Endometrial microvascular endothelial cells (primary cell): ENCODE results near the gene BBS5. TPM values are rescaled to one million over a fixed set of nuclear protein-coding genes. Genes with fewer than 3 reads are reported as not detected.
"Not testable (repeated sequence)": the region's sequence is repeated elsewhere in the genome, so short reads cannot be mapped to it uniquely, and the experiment has no call there.

Experiments used
- in situ Hi-C: cut with HindIII; loops from 2 replicates; pipeline ENCODE4 v1.10.0; 2017; ENCODE audit warnings: low sequenced_read_pairs, low pct_unique_long_range_greater_than_20kb; ENCODE audit errors: inconsistent ontology term
- total RNA-seq: library from RNA; depleted of rRNA; stranded (reverse); fragments of >200 nt; gene quantifications from one replicate; pipeline ENCODE4 v1.2.3, GENCODE V29; 2015; ENCODE audit errors: inconsistent ontology term

The BBS5 gene
- 3.1 TPM for total RNA-seq

DNA sequence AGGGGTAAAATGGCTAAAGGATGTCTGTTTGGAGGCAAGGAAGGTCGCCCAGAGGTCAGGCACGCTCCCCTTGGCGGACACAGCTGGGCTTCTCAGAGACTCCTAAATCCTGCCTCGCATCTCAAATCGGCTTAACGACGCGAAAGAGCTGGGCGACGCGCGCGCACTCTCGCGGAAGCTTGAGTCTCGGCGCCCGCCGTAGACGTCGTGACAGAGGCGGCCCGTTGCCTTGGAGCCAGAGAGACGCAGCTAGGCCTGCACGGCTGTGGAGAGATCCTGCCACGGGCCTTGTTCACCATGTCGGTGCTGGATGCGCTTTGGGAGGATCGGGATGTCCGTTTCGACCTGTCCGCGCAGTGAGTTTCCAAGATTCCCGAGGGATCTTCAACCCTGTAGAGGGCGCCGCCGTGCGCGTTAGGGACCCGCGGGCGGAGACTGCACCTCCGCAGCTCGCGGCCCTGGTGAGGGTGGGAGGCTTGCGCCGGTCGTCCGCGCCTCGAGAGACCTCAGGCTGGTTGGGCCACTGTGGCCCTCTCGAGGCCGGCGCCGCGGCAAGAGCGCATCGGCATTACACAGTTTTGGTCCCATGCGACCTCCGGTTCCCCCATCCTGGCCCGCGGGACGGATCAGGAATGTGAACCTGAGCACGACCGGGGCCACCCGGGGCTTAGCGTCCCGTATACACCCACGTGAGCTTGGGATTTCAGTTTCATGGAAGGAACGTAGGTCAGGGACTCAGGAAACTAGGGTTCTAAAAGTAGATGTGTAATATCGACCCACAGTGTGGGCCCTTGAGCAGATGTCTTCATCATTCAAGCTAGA lies at the start of gene BBS5:
TSS of gene BBS5 (plus strand) at position 238 of the 822 bp plus-strand sequence. CDS start at position 298, 60 bp downstream.
- in situ Hi-C loops = no loop called here

GRCh38 chr2:169431772-169432171 lies 47.5 kb upstream of the BBS5 start:
- in situ Hi-C loops = not testable (repeated sequence)

- in situ Hi-C loops = not testable (repeated sequence)
Observed at GRCh38 chr2:169434236-169434635, 45.1 kb upstream of the BBS5 start.

DNA sequence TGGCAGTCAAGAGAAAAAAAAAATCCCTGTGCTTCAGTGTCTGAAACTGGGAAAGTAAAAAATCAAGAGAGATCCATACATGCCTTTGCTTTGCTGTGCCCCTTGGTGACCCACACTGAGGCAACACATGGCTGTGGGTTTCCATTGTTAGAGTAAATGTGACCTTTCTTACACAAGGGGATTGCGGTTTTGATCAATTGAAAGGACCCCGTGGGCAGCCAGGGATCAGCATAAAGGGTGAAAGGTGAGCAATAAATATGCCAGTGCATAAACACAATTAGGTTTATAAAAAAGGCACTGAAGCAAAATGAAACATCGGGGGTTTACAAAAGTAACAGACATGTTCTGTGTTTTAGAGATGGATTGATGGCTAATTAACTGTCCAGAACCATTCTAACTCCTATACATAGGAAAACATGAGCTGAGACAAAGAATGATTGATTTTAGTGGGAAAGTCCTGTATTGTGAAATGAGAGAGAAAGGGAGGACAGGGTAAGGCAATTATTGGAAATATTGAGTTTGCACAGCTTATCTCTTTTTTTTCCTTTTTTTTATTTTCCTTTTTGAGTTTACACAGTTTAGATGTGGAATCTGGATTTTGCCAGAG lies 40.7 kb upstream of the BBS5 start:
- in situ Hi-C loops = no loop called here

- in situ Hi-C loops = no loop called here
Observed at GRCh38 chr2:169439900-169440299, 39.4 kb upstream of the BBS5 start.

DNA sequence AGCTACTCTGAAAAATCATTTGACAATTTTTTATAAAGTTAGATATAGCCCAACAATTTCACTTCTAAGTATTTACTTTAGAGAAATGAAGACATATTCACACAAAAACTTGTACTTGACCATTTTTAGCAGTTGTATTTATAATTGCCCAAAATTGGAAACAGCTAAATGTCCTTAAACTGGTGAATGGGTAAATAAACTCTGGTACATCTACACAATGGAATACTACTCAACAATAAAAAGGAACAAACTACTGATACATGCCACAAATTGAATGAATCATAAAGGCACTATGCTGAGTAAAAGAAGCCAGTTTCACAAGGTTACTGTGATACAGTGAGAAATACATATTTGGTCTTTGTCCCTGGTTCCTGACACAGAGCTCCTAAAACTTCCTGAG lies 32.8 kb upstream of the BBS5 start:
- in situ Hi-C loops = no loop called here

GRCh38 chr2:169448316-169448715 lies 31.0 kb upstream of the BBS5 start:
- in situ Hi-C loops = no loop called here

GRCh38 chr2:169448865-169449264 lies 30.4 kb upstream of the BBS5 start:
- in situ Hi-C loops = no loop called here

DNA sequence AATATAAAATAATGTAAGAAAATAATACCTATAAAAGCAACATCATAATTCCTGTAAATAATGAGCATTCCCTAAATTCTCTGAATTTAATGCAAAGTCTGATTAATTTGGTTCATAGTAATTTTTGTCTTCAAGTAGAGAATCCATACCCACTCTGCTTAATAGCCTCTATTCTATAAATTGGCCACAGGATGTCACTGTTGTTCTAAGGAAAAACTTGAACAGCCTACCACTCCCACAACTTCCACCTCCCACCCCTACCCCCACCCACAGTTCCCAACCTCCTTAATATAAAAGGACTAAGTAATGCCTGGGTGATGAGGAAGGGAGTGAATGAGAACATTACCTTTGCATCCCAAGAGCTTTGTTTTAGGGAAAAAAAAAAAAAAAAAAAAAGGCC lies 27.2 kb upstream of the BBS5 start:
- in situ Hi-C loops = no loop called here

- in situ Hi-C loops = not testable (repeated sequence)
Observed at GRCh38 chr2:169453044-169453443, 26.2 kb upstream of the BBS5 start.

GRCh38 chr2:169461143-169461542 lies 18.2 kb upstream of the BBS5 start:
- in situ Hi-C loops = no loop called here

DNA sequence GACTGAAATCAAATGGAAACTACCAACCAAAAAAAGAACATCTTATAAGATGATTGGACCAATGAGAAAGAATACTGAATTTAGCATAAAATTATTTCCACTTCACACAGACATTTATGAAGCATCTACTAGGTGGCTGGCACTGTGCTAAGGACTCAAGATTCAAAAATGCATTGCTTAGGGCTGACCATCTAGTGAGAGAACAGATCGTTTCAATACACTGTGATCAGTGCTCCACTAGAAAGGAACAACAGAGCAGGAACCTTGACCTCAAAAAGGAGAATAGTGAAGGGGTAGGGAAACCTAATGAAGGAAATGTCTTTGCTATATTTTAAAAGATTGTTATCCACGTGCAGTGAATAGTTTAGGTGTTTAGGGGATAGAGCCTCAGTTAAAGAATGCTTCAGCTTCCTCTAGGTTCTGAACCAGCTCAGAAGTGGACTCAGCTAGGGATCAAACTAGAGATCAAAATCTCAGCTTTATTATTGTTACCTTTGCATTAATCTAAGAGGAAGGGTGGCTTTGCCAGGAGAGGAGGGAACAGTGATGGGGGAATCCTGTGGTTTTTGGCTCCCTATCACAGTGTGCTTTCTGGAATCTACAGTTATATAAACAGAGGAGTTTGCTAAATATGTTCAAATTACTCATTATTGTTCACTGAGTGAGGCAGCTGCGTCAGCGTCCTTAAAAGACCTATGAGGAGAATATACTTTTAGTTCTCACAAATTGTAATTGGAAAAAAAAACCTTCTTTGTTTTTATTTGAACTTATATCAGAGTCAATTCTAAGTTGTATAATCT lies 16.2 kb upstream of the BBS5 start:
- in situ Hi-C loops = no loop called here

GRCh38 chr2:169464466-169464865 lies 14.8 kb upstream of the BBS5 start:
- in situ Hi-C loops = no loop called here

DNA sequence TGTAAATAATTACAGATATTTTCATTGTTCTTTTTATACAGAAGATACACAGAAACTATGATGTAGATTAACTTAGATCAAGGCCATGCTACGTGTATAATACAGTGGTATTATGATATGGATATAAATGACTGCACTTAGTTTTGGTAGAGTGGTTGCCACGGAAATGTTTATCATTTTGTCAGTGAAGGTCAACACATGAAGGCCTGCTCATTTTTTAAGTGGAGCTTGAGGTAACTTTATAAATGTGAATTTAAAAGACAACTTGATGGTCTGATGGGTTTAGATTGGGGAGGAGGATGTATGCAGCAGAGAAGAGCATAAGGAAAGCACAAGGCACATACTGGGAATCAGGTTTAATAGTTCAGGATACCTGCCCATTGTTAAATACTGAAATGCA lies 14.4 kb upstream of the BBS5 start:
- in situ Hi-C loops = no loop called here

- in situ Hi-C loops = no loop called here
Observed at GRCh38 chr2:169468841-169469240, 10.5 kb upstream of the BBS5 start.

DNA sequence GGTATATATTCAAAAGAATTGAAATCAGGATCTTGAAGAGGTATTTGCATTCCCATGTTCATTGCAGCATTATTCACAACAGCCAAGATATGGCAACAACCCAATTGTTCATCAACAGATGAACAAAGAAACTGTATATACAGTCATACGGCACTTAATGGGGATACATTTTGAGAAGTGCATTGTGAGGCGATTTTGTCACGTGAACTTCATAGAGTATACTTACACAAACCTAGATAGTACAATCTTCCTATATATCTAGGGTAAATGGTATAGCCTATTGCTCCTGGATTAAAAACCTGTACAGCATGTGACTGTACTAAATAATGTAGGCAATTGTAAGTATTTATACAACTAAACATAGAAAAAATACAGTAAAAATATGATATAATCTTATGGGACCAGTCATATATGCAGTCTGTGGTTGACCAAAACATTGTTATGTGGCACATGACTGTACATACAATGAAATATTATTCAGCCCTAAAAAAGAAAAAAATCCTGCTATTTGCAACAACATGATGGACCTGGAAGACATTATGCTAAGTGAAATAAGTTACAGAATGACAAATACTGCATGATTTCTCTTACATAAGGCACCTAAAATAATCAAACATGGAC lies 9.2 kb upstream of the BBS5 start:
- in situ Hi-C loops = no loop called here

- in situ Hi-C loops = no loop called here
Observed at GRCh38 chr2:169472249-169472648, 7.0 kb upstream of the BBS5 start.

GRCh38 chr2:169476459-169476858 lies 2.8 kb upstream of the BBS5 start:
- in situ Hi-C loops = no loop called here

DNA sequence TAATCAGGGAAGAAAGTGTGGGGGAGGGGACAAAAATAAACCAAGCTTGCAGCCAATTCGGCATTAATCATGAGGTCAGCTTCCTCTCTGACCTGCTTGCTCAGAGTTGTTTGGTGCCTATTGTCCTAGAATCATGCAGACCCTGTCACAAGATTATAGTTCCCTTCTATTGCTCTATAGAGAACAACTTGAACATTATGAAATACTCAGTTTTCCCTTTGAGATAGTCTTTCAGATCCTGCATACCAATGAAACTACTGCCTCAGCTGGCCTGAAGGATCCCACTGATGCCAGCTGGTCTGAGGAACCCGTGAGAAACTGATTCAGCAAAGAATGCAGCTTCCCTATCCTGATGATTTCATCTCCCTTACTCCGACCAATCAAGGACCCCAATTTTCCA lies 955 bp upstream of the BBS5 start:
- in situ Hi-C loops = no loop called here
